NB4 (cell line): ENCODE data around the gene CHST13.

ENCODE experiments used
- DNase-seq: peaks from one replicate; pipeline ENCODE4 v3.0.0; 2010; ENCODE audit warnings: low read depth
- H3K4me3 ChIP-seq: one replicate; pipeline ENCODE4 v1.5.1; 2011; ENCODE audit warnings: mild to moderate bottlenecking, low read depth, low read length, moderate library complexity
- MYC ChIP-seq: IDR thresholded peaks from 2 replicates; pipeline ENCODE4 v1.6.1; 2011; ENCODE audit warnings: low read depth, low read length
- POLR2A ChIP-seq: IDR thresholded peaks from 2 replicates; pipeline ENCODE4 v1.6.1; 2011; ENCODE audit warnings: mild to moderate bottlenecking; ENCODE audit not compliant: insufficient read length; ENCODE audit errors: extremely low read depth
- TF ChIP-seq, protein P1 (sequence below): IDR thresholded peaks from 2 replicates; pipeline ENCODE4 v1.6.1; 2011; ENCODE audit warnings: low read depth, low read length
- TF ChIP-seq, protein P2 (sequence below): IDR thresholded peaks from one replicate; pipeline ENCODE4 v1.5.1; 2012; ENCODE audit warnings: low read depth, low read length

The CHST13 gene

DNA sequence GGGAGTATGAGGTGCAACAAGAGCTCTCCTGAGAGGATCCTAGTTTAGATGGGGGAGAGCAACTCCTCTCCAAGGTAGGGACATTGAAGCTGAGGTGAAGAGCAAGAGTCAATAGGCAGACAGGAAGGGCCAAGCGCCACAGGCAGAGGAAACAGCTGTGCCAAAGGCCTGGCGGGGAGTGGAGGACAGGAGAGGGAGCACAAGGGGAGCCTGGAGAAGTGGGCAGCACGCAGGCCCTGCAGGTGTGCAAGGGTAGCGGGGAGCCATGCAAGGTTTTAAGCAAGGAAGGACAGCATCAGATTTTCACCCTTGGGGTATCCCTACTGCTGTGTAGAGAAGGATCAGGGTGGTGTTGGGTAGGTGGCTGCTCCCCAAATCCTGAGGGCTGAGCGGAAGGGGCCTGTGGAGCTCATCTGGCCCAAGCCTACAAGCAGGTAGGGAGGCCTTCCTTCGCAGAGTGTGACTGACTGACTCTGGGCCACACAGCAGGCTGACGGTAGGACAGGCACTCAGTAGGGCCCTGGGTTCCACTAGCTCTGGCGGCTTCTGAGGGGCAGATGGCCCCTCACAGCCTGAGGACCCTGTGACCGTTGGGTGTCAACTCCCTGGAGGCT is 13.3 kb downstream of the CHST13 start:
- DNase-seq, result no peak
- no peak for TF ChIP-seq POLR2A
- TF ChIP-seq, protein P1, sequence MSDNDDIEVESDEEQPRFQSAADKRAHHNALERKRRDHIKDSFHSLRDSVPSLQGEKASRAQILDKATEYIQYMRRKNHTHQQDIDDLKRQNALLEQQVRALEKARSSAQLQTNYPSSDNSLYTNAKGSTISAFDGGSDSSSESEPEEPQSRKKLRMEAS, result no peak
- TF ChIP-seq, protein P2, sequence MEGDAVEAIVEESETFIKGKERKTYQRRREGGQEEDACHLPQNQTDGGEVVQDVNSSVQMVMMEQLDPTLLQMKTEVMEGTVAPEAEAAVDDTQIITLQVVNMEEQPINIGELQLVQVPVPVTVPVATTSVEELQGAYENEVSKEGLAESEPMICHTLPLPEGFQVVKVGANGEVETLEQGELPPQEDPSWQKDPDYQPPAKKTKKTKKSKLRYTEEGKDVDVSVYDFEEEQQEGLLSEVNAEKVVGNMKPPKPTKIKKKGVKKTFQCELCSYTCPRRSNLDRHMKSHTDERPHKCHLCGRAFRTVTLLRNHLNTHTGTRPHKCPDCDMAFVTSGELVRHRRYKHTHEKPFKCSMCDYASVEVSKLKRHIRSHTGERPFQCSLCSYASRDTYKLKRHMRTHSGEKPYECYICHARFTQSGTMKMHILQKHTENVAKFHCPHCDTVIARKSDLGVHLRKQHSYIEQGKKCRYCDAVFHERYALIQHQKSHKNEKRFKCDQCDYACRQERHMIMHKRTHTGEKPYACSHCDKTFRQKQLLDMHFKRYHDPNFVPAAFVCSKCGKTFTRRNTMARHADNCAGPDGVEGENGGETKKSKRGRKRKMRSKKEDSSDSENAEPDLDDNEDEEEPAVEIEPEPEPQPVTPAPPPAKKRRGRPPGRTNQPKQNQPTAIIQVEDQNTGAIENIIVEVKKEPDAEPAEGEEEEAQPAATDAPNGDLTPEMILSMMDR, result no peak
- no peak for TF ChIP-seq MYC
- no peak overlapping the region for H3K4me3 ChIP-seq

DNA sequence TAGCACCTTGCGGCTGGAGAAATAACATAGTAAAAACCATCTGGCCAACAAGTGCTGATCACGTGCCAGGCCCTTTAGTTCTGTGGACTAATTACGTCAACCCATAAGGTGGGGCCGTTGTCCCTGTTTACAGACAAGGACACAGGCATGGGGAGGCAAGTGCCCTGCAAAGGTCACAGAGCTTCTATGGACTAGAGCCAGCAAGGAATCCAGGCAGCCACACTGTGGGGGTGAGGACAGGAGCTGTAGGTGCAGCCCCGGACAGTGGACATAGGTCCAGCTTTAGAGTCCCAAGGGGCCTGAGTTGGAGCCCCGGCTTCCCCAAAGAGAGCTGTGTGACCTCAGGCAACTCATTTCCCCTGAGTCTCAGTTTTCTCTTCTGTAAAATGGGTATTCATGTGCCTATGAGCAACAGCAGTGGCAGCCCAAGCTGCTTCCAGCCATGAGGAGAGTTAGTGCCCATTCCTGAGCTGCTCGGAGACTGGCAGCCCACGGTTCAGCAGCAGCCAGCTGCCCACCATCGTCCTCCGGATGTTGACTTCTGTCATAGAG is 13.9 kb downstream of the CHST13 start:
- peak; percentile 54 for DNase-seq
- TF ChIP-seq, protein P2, result no peak
- no peak for TF ChIP-seq POLR2A
- no peak for TF ChIP-seq MYC
- TF ChIP-seq, protein P1, result no peak
- H3K4me3 ChIP-seq, result no peak overlapping the region

DNA sequence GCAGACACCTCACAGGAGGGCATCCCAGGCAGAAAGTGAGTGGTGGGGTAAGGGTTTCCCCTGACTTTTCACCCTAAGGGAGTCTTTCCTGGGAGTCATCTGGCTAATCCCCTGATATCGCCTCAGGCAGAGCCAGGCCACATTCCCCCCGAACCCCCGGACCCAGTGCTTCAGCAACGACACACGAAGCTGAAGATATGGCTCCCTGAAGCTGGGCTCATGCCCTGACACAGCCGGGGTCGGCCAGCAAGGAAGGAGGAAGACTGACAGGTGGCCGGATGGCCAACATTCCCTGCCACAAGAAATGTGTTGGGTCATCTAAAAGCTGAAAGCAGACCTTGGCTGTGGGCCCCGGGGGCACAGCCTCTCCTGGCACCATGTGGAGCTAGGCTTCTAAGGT is 14.4 kb downstream of the CHST13 start:
- no peak for TF ChIP-seq MYC
- TF ChIP-seq, protein P2, result no peak
- TF ChIP-seq, protein P1, result no peak
- TF ChIP-seq POLR2A, result no peak
- H3K4me3 ChIP-seq, result no peak overlapping the region
- DNase-seq, result no peak

DNA sequence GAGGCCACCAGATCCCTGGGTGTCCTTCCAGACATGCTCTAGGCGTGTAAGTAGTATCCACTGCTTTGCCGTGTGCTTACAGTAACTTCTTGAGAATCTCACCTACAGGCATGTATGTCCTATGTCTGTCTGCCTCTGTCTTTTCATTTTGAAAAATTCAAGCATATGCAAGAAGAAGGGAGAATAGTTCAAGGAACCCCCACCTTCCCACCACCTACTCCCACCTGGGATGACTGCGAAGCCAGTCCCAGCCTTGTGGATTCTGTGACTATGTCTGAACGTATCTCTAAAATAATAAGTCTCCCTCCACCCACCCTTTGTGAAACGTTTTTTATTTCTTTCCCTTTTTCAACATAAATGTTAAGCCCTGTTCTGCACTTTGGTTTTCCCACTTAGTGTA is 15.0 kb downstream of the CHST13 start:
- TF ChIP-seq, protein P1, result no peak
- TF ChIP-seq, protein P2, result no peak
- DNase-seq, result no peak
- no peak overlapping the region for H3K4me3 ChIP-seq

DNA sequence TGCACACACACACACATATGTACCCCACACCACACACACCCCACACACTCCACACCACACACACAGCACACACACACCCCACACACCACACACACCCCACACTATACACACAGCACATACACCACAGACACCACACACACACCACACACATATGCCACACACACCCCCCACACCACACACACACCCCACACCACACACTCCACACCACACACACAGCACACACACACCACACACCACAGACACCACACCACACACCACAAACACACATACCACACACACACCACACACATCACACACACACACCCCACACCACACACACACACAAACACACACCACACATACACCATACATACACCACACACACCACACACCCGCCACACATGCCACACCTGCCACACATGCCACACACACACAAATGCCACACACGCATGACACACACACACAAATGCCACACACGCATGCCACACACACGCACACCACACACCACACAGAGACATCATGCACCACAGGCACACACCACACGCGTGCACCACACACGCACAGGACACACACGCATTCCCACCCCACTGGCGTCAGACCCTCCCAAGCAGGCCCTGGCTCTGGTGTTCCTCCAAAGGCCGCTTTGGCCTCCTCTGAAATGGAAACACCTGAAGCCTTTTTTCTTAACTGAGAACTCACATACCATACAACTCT is 15.7 kb downstream of the CHST13 start:
- no peak overlapping the region for H3K4me3 ChIP-seq
- TF ChIP-seq MYC (no peak), POLR2A (no peak)
- TF ChIP-seq, protein P1, result no peak
- TF ChIP-seq, protein P2, result no peak

More for the DNA sequence above, 15.7 kb downstream of the CHST13 start:
- DNase-seq, result no peak
